GM12878 (cell line): ENCODE measurements around the gene PLPP7. TPM values are rescaled to one million over a fixed set of nuclear protein-coding genes. Genes with fewer than 3 reads are reported as not detected.

ENCODE experiments used
- BMI1 ChIP-seq: fragments of 450-650 bp; IDR thresholded peaks from 2 replicates; pipeline ENCODE4 v1.6.1; 2016; ENCODE audit warnings: mild to moderate bottlenecking, moderate library complexity, borderline replicate concordance
- CEBPB ChIP-seq, 2 experiments: fragments of 150-350 bp in 1 of 2; IDR thresholded peaks; 2 replicates each; pipeline ENCODE4 v1.6.1; 2012 to 2014; ENCODE audit warnings: low read depth in 2 of 2, low read length in 2 of 2, borderline replicate concordance in 1 of 2, inconsistent platforms in 1 of 2
- EGR1 ChIP-seq, 2 experiments: IDR thresholded peaks; 1 replicate in 1 of 2; 2 replicates in 1 of 2; pipeline ENCODE4 v1.6.1; 2011 to 2012; ENCODE audit warnings: low read depth in 2 of 2, low read length in 2 of 2, borderline replicate concordance in 1 of 2, mild to moderate bottlenecking in 1 of 2, moderate library complexity in 1 of 2
- IKZF2 ChIP-seq, 2 experiments: fragments of 450-650 bp; IDR thresholded peaks; 2 replicates each; pipeline ENCODE4 v1.6.1; 2017; ENCODE audit warnings: mild to moderate bottlenecking in 2 of 2, moderate library complexity in 2 of 2
- MTA3 ChIP-seq: IDR thresholded peaks from 2 replicates; pipeline ENCODE4 v1.6.1; 2012; ENCODE audit warnings: low read length, inconsistent platforms, borderline replicate concordance
- RB1 ChIP-seq: fragments of 450-650 bp; formaldehyde crosslinking; IDR thresholded peaks from 2 replicates; pipeline ENCODE4 v1.6.1; 2017; ENCODE audit warnings: mild to moderate bottlenecking, borderline replicate concordance
- SP1 ChIP-seq: IDR thresholded peaks from one replicate; pipeline ENCODE4 v1.6.1; 2011; ENCODE audit warnings: low read depth, low read length
- SPI1 ChIP-seq: IDR thresholded peaks from 2 replicates; pipeline ENCODE4 v1.6.1; 2011; ENCODE audit warnings: low read depth, mild to moderate bottlenecking, low read length, moderate library complexity, borderline replicate concordance; ENCODE audit not compliant: insufficient read depth
- TCF7 ChIP-seq: IDR thresholded peaks from 2 replicates; pipeline ENCODE4 v1.6.1; 2014; ENCODE audit warnings: antibody characterized with exemption, borderline replicate concordance
- YY1 ChIP-seq: IDR thresholded peaks from 2 replicates; pipeline ENCODE4 v1.6.1; 2011; ENCODE audit warnings: low read depth, mild to moderate bottlenecking, low read length
- ZNF592 ChIP-seq: fragments of 450-650 bp; IDR thresholded peaks from 2 replicates; pipeline ENCODE4 v1.6.1; 2017; ENCODE audit warnings: mild to moderate bottlenecking, moderate library complexity
- polyA plus RNA-seq, 11 experiments: library from polyadenylated mRNA; depleted of rRNA in 4 of 11; unstranded in 6 of 11; stranded (reverse) in 5 of 11; fragments of >200 nt; fragmentation: Nextera tagmentation in 4 of 11; fragmentation: Illumina TruSeq in 1 of 11; extraction: Ambion mirVana in 4 of 11; extraction: Trizol in 1 of 11; gene quantifications; 1 replicate in 1 of 11; 2 replicates in 10 of 11; pipeline versions ENCODE4 v1.2.1 to v1.2.3, GENCODE V29; 2011 to 2016; ENCODE audit warnings: inconsistent platforms in 2 of 11, missing spikeins in 2 of 11, low read depth in 1 of 11
- total RNA-seq, 4 experiments: library from RNA; depleted of rRNA in 3 of 4; stranded (reverse); fragments of >200 nt in 3 of 4; fragmentation: Illumina TruSeq in 1 of 4; extraction: Trizol in 1 of 4; gene quantifications; 2 replicates each; pipeline versions ENCODE4 v1.2.1 to v1.2.3, GENCODE V29; 2013 to 2021
- TF ChIP-seq, protein P1 (sequence below): fragments of 450-650 bp; IDR thresholded peaks from 2 replicates; pipeline ENCODE4 v1.6.1; 2017; ENCODE audit warnings: low read depth, mild to moderate bottlenecking, moderate library complexity
- TF ChIP-seq, protein P2 (sequence below): fragments of 450-650 bp; conservative IDR thresholded peaks from 2 replicates; pipeline ENCODE4 v1.6.1; 2017; ENCODE audit warnings: mild to moderate bottlenecking, moderate library complexity
- TF ChIP-seq, protein P3 (sequence below): IDR thresholded peaks from 2 replicates; pipeline ENCODE4 v1.6.1; 2012; ENCODE audit warnings: low read depth, low read length, improper control_type of control experiment
- TF ChIP-seq, protein P4 (sequence below): IDR thresholded peaks from 2 replicates; pipeline ENCODE4 v1.6.1; 2011; ENCODE audit warnings: borderline replicate concordance, low read depth, mild to moderate bottlenecking, moderate library complexity, mixed read lengths, low read length; ENCODE audit not compliant: insufficient read depth; ENCODE audit errors: extremely low read length
- TF ChIP-seq, protein P5 (sequence below): fragments of 450-650 bp; IDR thresholded peaks from 2 replicates; pipeline ENCODE4 v1.6.1; 2016; ENCODE audit warnings: mild to moderate bottlenecking

PLPP7 gene
- total and polyA plus RNA-seq, 10 of the 15 experiments (the other 5 are each of a cell fraction or from before 2014, with no cell fraction given) = 0.05 to 1.0 (median 0.40) TPM; not detected in 3

DNA sequence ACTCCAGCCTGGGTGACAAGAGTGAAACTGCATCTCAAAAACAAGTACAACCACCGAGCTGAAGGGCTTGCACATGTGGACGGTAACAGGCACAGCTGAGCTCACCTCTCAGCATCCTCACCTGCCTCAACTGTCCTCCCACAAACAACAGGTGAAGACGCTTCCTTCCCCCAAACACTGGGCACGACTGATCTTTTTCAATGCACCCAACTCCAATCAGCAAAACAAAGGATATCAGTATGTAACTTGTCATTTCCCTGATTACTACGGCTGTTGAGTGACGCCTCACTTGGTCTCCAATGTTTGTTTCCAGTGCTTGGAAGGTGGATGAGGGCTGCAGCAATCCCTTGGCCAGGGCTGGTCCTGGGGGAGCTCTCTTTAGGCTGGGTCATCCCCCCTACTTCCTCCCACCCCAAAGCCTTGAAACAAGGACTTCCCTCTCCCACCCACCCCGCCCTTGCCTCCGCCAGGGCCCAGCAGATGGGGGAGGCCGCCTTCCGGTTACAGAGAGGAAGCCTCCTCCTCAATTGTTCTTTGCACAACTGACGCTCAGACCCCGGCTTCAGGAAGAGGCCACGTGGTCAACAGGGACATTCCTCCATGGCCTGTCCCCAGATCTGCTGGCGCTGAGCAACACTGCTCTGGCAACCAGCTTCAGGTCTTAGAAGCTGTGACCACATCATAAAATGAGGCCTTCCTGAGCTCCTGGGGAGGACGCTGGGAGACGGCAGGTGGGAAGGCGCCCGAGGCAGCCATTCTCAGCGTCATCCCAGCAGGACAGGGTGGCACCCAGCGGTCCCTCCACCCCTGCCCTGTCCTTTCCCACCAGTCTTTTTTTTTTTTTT lies 19.1 kb upstream of the PLPP7 start (continued):
- TF ChIP-seq, protein P1, sequence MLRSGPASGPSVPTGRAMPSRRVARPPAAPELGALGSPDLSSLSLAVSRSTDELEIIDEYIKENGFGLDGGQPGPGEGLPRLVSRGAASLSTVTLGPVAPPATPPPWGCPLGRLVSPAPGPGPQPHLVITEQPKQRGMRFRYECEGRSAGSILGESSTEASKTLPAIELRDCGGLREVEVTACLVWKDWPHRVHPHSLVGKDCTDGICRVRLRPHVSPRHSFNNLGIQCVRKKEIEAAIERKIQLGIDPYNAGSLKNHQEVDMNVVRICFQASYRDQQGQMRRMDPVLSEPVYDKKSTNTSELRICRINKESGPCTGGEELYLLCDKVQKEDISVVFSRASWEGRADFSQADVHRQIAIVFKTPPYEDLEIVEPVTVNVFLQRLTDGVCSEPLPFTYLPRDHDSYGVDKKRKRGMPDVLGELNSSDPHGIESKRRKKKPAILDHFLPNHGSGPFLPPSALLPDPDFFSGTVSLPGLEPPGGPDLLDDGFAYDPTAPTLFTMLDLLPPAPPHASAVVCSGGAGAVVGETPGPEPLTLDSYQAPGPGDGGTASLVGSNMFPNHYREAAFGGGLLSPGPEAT = no peak
- TF ChIP-seq RB1 (no peak), SPI1 (0 out of 2 replicates have a peak, but pooled peaks have one; percentile 44), ZNF592 (0 out of 2 replicates have a peak, but pooled peaks have one; percentile 25), CEBPB (IDR thresholded peaks at IDR 0.05; ENCODE audit: borderline replicate concordance in 1 of 2, low read depth in 2 of 2, low read length in 2 of 2) (no peak), TCF7 (no peak), MTA3 (no peak), YY1 (peak; percentile 53), SP1 (no peak), IKZF2 (IDR thresholded peaks at IDR 0.05) (peak; percentile 37 to 46; a peak in 3 of 4 replicates), BMI1 (no peak), EGR1 (IDR thresholded peaks at IDR 0.05; ENCODE audit: borderline replicate concordance in 1 of 2, low read depth in 2 of 2, low read length in 2 of 2) (peak in 1 of 2 experiments; percentile 48; a peak in 1 of 3 replicates)
- TF ChIP-seq, protein P2, sequence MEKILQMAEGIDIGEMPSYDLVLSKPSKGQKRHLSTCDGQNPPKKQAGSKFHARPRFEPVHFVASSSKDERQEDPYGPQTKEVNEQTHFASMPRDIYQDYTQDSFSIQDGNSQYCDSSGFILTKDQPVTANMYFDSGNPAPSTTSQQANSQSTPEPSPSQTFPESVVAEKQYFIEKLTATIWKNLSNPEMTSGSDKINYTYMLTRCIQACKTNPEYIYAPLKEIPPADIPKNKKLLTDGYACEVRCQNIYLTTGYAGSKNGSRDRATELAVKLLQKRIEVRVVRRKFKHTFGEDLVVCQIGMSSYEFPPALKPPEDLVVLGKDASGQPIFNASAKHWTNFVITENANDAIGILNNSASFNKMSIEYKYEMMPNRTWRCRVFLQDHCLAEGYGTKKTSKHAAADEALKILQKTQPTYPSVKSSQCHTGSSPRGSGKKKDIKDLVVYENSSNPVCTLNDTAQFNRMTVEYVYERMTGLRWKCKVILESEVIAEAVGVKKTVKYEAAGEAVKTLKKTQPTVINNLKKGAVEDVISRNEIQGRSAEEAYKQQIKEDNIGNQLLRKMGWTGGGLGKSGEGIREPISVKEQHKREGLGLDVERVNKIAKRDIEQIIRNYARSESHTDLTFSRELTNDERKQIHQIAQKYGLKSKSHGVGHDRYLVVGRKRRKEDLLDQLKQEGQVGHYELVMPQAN = peak; percentile 29
- TF ChIP-seq, protein P3, sequence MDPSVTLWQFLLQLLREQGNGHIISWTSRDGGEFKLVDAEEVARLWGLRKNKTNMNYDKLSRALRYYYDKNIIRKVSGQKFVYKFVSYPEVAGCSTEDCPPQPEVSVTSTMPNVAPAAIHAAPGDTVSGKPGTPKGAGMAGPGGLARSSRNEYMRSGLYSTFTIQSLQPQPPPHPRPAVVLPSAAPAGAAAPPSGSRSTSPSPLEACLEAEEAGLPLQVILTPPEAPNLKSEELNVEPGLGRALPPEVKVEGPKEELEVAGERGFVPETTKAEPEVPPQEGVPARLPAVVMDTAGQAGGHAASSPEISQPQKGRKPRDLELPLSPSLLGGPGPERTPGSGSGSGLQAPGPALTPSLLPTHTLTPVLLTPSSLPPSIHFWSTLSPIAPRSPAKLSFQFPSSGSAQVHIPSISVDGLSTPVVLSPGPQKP = no peak
- TF ChIP-seq, protein P4, sequence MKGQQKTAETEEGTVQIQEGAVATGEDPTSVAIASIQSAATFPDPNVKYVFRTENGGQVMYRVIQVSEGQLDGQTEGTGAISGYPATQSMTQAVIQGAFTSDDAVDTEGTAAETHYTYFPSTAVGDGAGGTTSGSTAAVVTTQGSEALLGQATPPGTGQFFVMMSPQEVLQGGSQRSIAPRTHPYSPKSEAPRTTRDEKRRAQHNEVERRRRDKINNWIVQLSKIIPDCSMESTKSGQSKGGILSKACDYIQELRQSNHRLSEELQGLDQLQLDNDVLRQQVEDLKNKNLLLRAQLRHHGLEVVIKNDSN = peak; percentile 72
- TF ChIP-seq, protein P5, sequence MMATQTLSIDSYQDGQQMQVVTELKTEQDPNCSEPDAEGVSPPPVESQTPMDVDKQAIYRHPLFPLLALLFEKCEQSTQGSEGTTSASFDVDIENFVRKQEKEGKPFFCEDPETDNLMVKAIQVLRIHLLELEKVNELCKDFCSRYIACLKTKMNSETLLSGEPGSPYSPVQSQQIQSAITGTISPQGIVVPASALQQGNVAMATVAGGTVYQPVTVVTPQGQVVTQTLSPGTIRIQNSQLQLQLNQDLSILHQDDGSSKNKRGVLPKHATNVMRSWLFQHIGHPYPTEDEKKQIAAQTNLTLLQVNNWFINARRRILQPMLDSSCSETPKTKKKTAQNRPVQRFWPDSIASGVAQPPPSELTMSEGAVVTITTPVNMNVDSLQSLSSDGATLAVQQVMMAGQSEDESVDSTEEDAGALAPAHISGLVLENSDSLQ = peak; percentile 76
